K562 (cell line): ENCODE results near the gene C1QTNF12. TPM values are rescaled to one million over a fixed set of nuclear protein-coding genes. Genes with fewer than 3 reads are reported as not detected.

Source experiments
- ATAC-seq: fragments of 200-7000 bp; cut with Tn5 transposase; 3 replicates; pipeline ENCODE4 v1.9.1; 2020; ENCODE audit warnings: moderate library complexity
- BruUV-seq: library from RNA; stranded (reverse); fragments of 400-500 nt; replicated peaks from 2 replicates; lab custom pipeline; 2021; lab: Mats Ljungman, UMichigan
- CTCF ChIA-PET: fragments of 300-600 bp; formaldehyde crosslinking; extraction: SDS; loops from one replicate; lab custom pipeline; 2021; ENCODE audit warnings: low intra/inter-chr PET ratio; lab: Yijun Ruan, JAX
- POLR2A ChIA-PET: fragments of 300-600, 350-650 bp; sonication (Branson Sonifier 250); formaldehyde crosslinking; extraction: SDS; loops from one replicate; lab custom pipeline; 2021; ENCODE audit warnings: antibody characterized with exemption, inconsistent platforms; lab: Yijun Ruan, JAX
- DNase-seq, 4 experiments: peaks; one replicate each; pipeline versions ENCODE4 v3.0.0 to v3.0.0-alpha.2; 2011 to 2018; ENCODE audit warnings: low spot score in 3 of 4, mixed read lengths in 3 of 4; ENCODE audit errors: extremely low read depth in 1 of 4
- FAIRE-seq: peaks from 2 replicates; lab custom pipeline; 2011; peaks lifted over from hg19 to GRCh38; lab: Jason Lieb, UNC
- H2AFZ ChIP-seq: 2 replicates; pipeline ENCODE4 v1.6.0; 2011; ENCODE audit warnings: low read depth, low read length, control low read depth, inconsistent platforms
- H3K27ac ChIP-seq: fragments of 200-600 bp; 3 replicates; pipeline ENCODE4 v1.8.0; 2011; ENCODE audit warnings: low read depth, mild to moderate bottlenecking, control low read depth, inconsistent platforms, low read length, moderate library complexity, mixed read lengths; ENCODE audit errors: extremely low read depth
- H3K27me3 ChIP-seq, 2 experiments: fragments of 300-600 bp in 1 of 2; 2 replicates in 1 of 2; 3 replicates in 1 of 2; pipeline versions ENCODE4 v1.6.0 to v1.8.0; 2011; ENCODE audit warnings: inconsistent platforms in 2 of 2, low read length in 2 of 2, mild to moderate bottlenecking in 1 of 2, mixed read lengths in 1 of 2, moderate library complexity in 1 of 2; ENCODE audit not compliant: control insufficient read depth in 2 of 2, insufficient read depth in 2 of 2
- H3K36me3 ChIP-seq: fragments of 300-600 bp; 3 replicates; pipeline ENCODE4 v1.8.0; 2011; ENCODE audit warnings: mild to moderate bottlenecking, low read length, inconsistent platforms; ENCODE audit not compliant: control insufficient read depth, insufficient read depth
- H3K4me1 ChIP-seq, 2 experiments: fragments of 200-600 bp in 1 of 2; replicated peaks in 1 of 2; 2 replicates in 1 of 2; 3 replicates in 1 of 2; pipeline versions ENCODE4 v1.5.1 to v1.8.0; 2011; ENCODE audit warnings: inconsistent platforms in 2 of 2, low read length in 2 of 2, mild to moderate bottlenecking in 1 of 2, mixed read lengths in 1 of 2, moderate library complexity in 1 of 2; ENCODE audit not compliant: control insufficient read depth in 2 of 2, insufficient read depth in 2 of 2
- H3K4me2 ChIP-seq: 2 replicates; pipeline ENCODE4 v1.6.1; 2011; ENCODE audit warnings: low read length, control low read depth, inconsistent platforms, mixed read lengths; ENCODE audit not compliant: insufficient read depth
- H3K4me3 ChIP-seq: fragments of 200-600 bp; sonication (generic), shearing (Covaris generic); 2 replicates; pipeline ENCODE4 v1.5.1; 2016; ENCODE audit warnings: control low read depth, inconsistent platforms
- H3K79me2 ChIP-seq: fragments of 200-600 bp; 3 replicates; pipeline ENCODE4 v1.8.0; 2011; ENCODE audit warnings: low read length, inconsistent platforms; ENCODE audit not compliant: control insufficient read depth, insufficient read depth
- H3K9ac ChIP-seq, 2 experiments: 2 replicates each; pipeline versions ENCODE4 v1.6.0 to v1.6.1; 2011; ENCODE audit warnings: low read depth in 2 of 2, low read length in 2 of 2, control low read depth in 1 of 2, inconsistent platforms in 1 of 2, mild to moderate bottlenecking in 1 of 2, mixed read lengths in 1 of 2; ENCODE audit not compliant: insufficient read depth in 1 of 2
- H3K9me1 ChIP-seq: one replicate; pipeline ENCODE4 v1.6.0; 2011; ENCODE audit warnings: inconsistent platforms, mild to moderate bottlenecking, low read length, moderate library complexity; ENCODE audit not compliant: control insufficient read depth, insufficient read depth
- H3K9me3 ChIP-seq: replicated peaks from 2 replicates; pipeline ENCODE4 v1.5.1; 2011; ENCODE audit warnings: low read depth, low read length, inconsistent platforms; ENCODE audit not compliant: control insufficient read depth, insufficient read depth
- H4K20me1 ChIP-seq: replicated peaks from 2 replicates; pipeline ENCODE4 v1.6.1; 2011; ENCODE audit warnings: low read length, inconsistent platforms, mixed read lengths; ENCODE audit not compliant: control insufficient read depth, insufficient read depth
- CSDE1 ChIP-seq, 2 experiments: fragments of 450-650 bp; IDR thresholded peaks; 2 replicates each; pipeline ENCODE4 v1.6.1; 2016; ENCODE audit warnings: mild to moderate bottlenecking in 1 of 2
- DACH1 ChIP-seq: fragments of 450-650 bp; IDR thresholded peaks from 2 replicates; pipeline ENCODE4 v1.6.1; 2018; ENCODE audit not compliant: partially characterized antibody
- HDAC3 ChIP-seq: fragments of 450-650 bp; IDR thresholded peaks from 2 replicates; pipeline ENCODE4 v1.6.1; 2018; ENCODE audit warnings: borderline replicate concordance, mild to moderate bottlenecking, moderate library complexity; ENCODE audit not compliant: partially characterized antibody
- HNRNPL ChIP-seq: fragments of 200-400 bp; formaldehyde crosslinking; IDR thresholded peaks from 2 replicates; pipeline ENCODE4 v1.6.1; 2017; ENCODE audit warnings: low read depth, mild to moderate bottlenecking, low read length
- HOXB6 ChIP-seq: fragments of 250-450 bp; sonication (Bioruptor Pico); IDR thresholded peaks from 2 replicates; pipeline ENCODE4 v1.5.1; 2022; ENCODE audit warnings: mild to moderate bottlenecking, borderline replicate concordance
- JUN ChIP-seq, 2 experiments: sonication (generic) in 1 of 2; formaldehyde crosslinking in 1 of 2; IDR thresholded peaks; 2 replicates each; pipeline versions ENCODE4 v1.6.1 to v1.8.0; 2012 to 2022; ENCODE audit warnings: borderline replicate concordance in 2 of 2, mild to moderate bottlenecking in 2 of 2, improper control_type of control experiment in 1 of 2, low read depth in 1 of 2, low read length in 1 of 2, missing genetic modification reagents in 1 of 2
- MCM7 ChIP-seq, 2 experiments: fragments of 450-650 bp; IDR thresholded peaks; 2 replicates each; pipeline ENCODE4 v1.6.1; 2016 to 2018
- PHF8 ChIP-seq: fragments of 200-600 bp; sonication (generic); IDR thresholded peaks from 2 replicates; pipeline ENCODE4 v1.6.1; 2012; ENCODE audit warnings: mixed run types, mild to moderate bottlenecking, inconsistent platforms, low read length, moderate library complexity, borderline replicate concordance
- POLR2G ChIP-seq: fragments of 200-400 bp; formaldehyde crosslinking; IDR thresholded peaks from 2 replicates; pipeline ENCODE4 v1.6.1; 2017; ENCODE audit warnings: low read depth, mild to moderate bottlenecking, antibody characterized with exemption, low read length, moderate library complexity
- TFAP4 ChIP-seq: sonication (generic); formaldehyde crosslinking; IDR thresholded peaks from 2 replicates; pipeline ENCODE4 v1.8.0; 2022; ENCODE audit warnings: missing genetic modification reagents, mild to moderate bottlenecking, moderate library complexity, borderline replicate concordance
- UBTF ChIP-seq, 2 experiments: IDR thresholded peaks; 2 replicates each; pipeline ENCODE4 v1.6.1; 2012; ENCODE audit warnings: improper control_type of control experiment in 2 of 2, low read depth in 2 of 2, low read length in 2 of 2, borderline replicate concordance in 1 of 2
- ZBTB7A ChIP-seq: IDR thresholded peaks from 2 replicates; pipeline ENCODE4 v1.6.1; 2011; ENCODE audit warnings: low read depth, mild to moderate bottlenecking, low read length, moderate library complexity, borderline replicate concordance; ENCODE audit not compliant: control insufficient read depth
- ZNF584 ChIP-seq: fragments of 200-800 bp; sonication (Bioruptor generic); IDR thresholded peaks from 2 replicates; pipeline ENCODE4 v1.6.1; 2016; ENCODE audit warnings: low read depth, mild to moderate bottlenecking, missing genetic modification characterization, missing compliant biosample characterization
- ZNF740 ChIP-seq, 3 experiments: fragments of 200-800 bp in 1 of 3; sonication (Bioruptor generic) in 1 of 3; sonication (generic) in 1 of 3; formaldehyde crosslinking in 1 of 3; IDR thresholded peaks; 2 replicates each; pipeline versions ENCODE4 v1.6.1 to v1.8.0; 2016 to 2022; ENCODE audit warnings: mild to moderate bottlenecking in 2 of 3, missing compliant biosample characterization in 2 of 3, missing genetic modification characterization in 2 of 3, missing genetic modification reagents in 1 of 3
- WGBS: fragments of 100-300 bp; shearing (Covaris generic); methylation state at CpG from one replicate; pipeline ENCODE4 v1.1.6; 2016; ENCODE audit warnings: low coverage, mixed read lengths; ENCODE audit not compliant: insufficient coverage; ENCODE audit errors: missing lambda C conversion rate; 5-methylcytosine and 5-hydroxymethylcytosine counted together
- in situ Hi-C: fragments of 300-500 bp; cut with MboI; formaldehyde crosslinking; loops from 4 replicates; pipeline ENCODE4 v1.15.0; 2018; ENCODE audit warnings: inconsistent platforms, mixed read lengths
- intact Hi-C: fragments of 100-400 bp; cut with micrococcal nuclease; formaldehyde crosslinking; loops from 2 replicates; pipeline ENCODE4 v1.14.2; 2022
- polyA plus RNA-seq, 8 experiments: library from polyadenylated mRNA; depleted of rRNA in 4 of 8; stranded (reverse) in 5 of 8; unstranded in 3 of 8; fragments of >200 nt; fragmentation: Nextera tagmentation in 2 of 8; fragmentation: Illumina TruSeq in 1 of 8; extraction: Ambion mirVana in 2 of 8; extraction: Trizol in 1 of 8; gene quantifications; 2 replicates each; pipeline versions ENCODE4 v1.2.1 to v1.2.3, GENCODE V29; 2011 to 2014; ENCODE audit warnings: inconsistent platforms in 1 of 8, missing spikeins in 1 of 8
- total RNA-seq, 7 experiments: library from RNA; depleted of rRNA in 6 of 7; stranded (reverse); fragments of >200 nt in 6 of 7; fragmentation: Illumina TruSeq in 2 of 7; extraction: Trizol in 2 of 7; gene quantifications; 2 replicates each; pipeline versions ENCODE4 v1.2.1 to v1.2.3, GENCODE V29; 2011 to 2021; ENCODE audit warnings: low replicate concordance in 1 of 7

C1QTNF12 gene
- total and polyA plus RNA-seq, 9 of the 15 experiments (the other 6 are each of a cell fraction or from before 2014, with no cell fraction given) = 0.11 to 4.3 (median 0.93) TPM; not detected in 3

GRCh38 chr1:1287288-1288110 is 41.0 kb upstream of the C1QTNF12 start:
- BruUV-seq = no TSS peak
- in situ Hi-C loops = no loop called here
- no peak for TF ChIP-seq JUN (IDR thresholded peaks at IDR 0.05; ENCODE audit: borderline replicate concordance, low read depth, low read length)
- peak; percentile 20; the same call in 1 of the 2 replicates for TF ChIP-seq JUN (CRISPR knock-in tag; IDR thresholded peaks at IDR 0.05; ENCODE audit: borderline replicate concordance)
- no peak for TF ChIP-seq HDAC3
- no peak for TF ChIP-seq TFAP4 (CRISPR knock-in tag)
- TF ChIP-seq UBTF (IDR thresholded peaks at IDR 0.05; ENCODE audit: borderline replicate concordance in 1 of 2, low read depth in 2 of 2, low read length in 2 of 2) = peak in 1 of 2 experiments; percentile 33; a peak in 1 of 4 replicates
- TF ChIP-seq MCM7 (IDR thresholded peaks at IDR 0.05) = no peak
- TF ChIP-seq ZNF584 (CRISPR knock-in tag) = no peak
- TF ChIP-seq PHF8 = no peak
- peak; percentile 27; the same call in 1 of the 2 replicates for TF ChIP-seq ZNF740 (CRISPR knock-in tag; IDR thresholded peaks at IDR 0.05)
- no peak for TF ChIP-seq ZNF740 (tag; IDR thresholded peaks at IDR 0.05)
- peak; percentile 13; the same call in 1 of the 2 replicates for TF ChIP-seq ZBTB7A
- peak; percentile 48; the same call in 1 of the 2 replicates for TF ChIP-seq HNRNPL
- TF ChIP-seq CSDE1 (IDR thresholded peaks at IDR 0.05) = no peak
- no peak for TF ChIP-seq HOXB6 (CRISPR knock-in tag)
- TF ChIP-seq POLR2G = no peak; the same call in 1 of the 2 replicates
- TF ChIP-seq DACH1 = no peak

More at GRCh38 chr1:1287288-1288110, 41.0 kb upstream of the C1QTNF12 start:
- Histone ChIP-seq H3K9me3 (no peaks in the 10 kb centered on the region), H3K27ac (no peak overlapping the region), H3K4me2 (no peak overlapping the region), H3K9ac (peak overlapping the region in 1 of 2 experiments; percentile 68; a peak in 2 of 4 replicates), H2AFZ (no peak overlapping the region), H3K79me2 (no peaks in the 10 kb centered on the region), H3K4me1 (peaks cover 0 to 72% of the 10 kb centered on the region in 2 experiments; a peak in 3 of 5 replicates), H3K36me3 (no peaks in the 10 kb centered on the region), H4K20me1 (peaks cover 19% of the 10 kb centered on the region; the same call in 1 of the 2 replicates), H3K27me3 (peaks cover 2 to 33% of the 10 kb centered on the region in 2 experiments; a peak in 3 of 5 replicates), H3K4me3 (no peak overlapping the region), H3K9me1 (peaks cover 3% of the 10 kb centered on the region)
- ATAC-seq (no peak), FAIRE-seq (no peak), DNase-seq (no peak)
- CTCF ChIA-PET = no interaction called here
- intact Hi-C loops = no loop called here
- 32% methylated on average over 33 of the region's 46 CpGs for WGBS
- POLR2A ChIA-PET = interaction anchor here (0.5 to 2.3 kb wide), 6 partner anchors 11 to 271 kb away, joined by 3 to 6 read pairs (median 4); no protein-coding TSS in a partner anchor
